Mucosa of gallbladder (tissue), 1 donor: Measurements from ENCODE around the gene DCAF15. TPM values are rescaled to one million over a fixed set of nuclear protein-coding genes. Genes with fewer than 3 reads are reported as not detected.

Experiments
- DNase-seq: peaks from one replicate; pipeline ENCODE4 v3.0.0-alpha.2; 2020; ENCODE audit warnings: low spot score
- total RNA-seq: library from RNA; stranded (reverse); gene quantifications from one replicate; pipeline ENCODE4 v1.2.1, GENCODE V29; 2021
- donor health status: DM: no; HTN: no; CAD: no.

DCAF15 gene
- total RNA-seq, 1 donor from 2014 or later: 33.7 TPM

- no peak for DNase-seq
Observed at GRCh38 chr19:13995017-13995728, 42.9 kb downstream of the DCAF15 start.

- DNase-seq: no peak
Observed at GRCh38 chr19:13995878-13996765, 43.8 kb downstream of the DCAF15 start.

GRCh38 chr19:13996928-13997630 lies 44.8 kb downstream of the DCAF15 start:
- no peak for DNase-seq

DNA sequence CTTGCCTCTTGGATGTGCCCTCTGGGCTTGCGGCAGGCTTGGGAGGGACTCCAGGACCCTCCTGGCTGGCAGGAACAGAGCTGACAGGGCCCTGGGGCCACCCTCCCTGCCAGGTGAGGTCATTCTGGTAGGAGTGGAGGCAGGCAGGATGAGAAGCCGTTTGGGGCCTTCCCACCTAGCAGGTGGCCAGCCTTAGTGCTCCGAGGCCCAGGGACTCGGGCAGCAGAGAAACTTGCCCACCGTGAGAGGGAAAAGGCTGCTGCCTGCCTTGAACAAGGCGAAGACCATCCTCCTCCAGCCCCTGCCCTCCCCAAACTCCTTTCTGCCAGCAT lies 45.3 kb downstream of the DCAF15 start:
- DNase-seq: no peak

GRCh38 chr19:13998426-13998825 lies 46.1 kb downstream of the DCAF15 start:
- DNase-seq: no peak

DNA sequence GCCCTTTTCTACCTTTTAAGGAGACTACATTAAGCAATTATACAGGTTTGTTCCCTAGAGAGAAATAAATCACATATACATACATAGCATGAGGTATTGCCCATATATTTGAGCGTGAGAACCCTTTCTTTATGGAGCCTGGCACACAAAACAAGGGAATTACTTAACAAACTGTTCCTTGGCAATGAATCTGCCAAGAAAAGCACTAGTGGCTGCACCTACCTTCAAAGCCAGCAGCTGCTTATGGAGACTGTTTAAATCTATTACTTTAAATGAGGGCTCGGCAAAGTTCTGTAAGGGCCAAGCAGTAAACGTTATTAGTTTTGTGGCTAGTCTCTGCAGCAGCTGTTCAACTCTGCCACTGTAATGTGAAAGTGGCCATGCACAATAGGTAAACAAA lies 46.8 kb downstream of the DCAF15 start:
- DNase-seq: no peak

- DNase-seq: no peak
Observed at GRCh38 chr19:14000691-14001375, 48.5 kb downstream of the DCAF15 start.

- no peak for DNase-seq
Observed at GRCh38 chr19:14002571-14003250, 50.4 kb downstream of the DCAF15 start.

GRCh38 chr19:14003251-14004055 lies 51.1 kb downstream of the DCAF15 start:
- DNase-seq: no peak

- DNase-seq: peak; percentile 75
Observed at GRCh38 chr19:14004619-14005348, 52.5 kb downstream of the DCAF15 start.

DNA sequence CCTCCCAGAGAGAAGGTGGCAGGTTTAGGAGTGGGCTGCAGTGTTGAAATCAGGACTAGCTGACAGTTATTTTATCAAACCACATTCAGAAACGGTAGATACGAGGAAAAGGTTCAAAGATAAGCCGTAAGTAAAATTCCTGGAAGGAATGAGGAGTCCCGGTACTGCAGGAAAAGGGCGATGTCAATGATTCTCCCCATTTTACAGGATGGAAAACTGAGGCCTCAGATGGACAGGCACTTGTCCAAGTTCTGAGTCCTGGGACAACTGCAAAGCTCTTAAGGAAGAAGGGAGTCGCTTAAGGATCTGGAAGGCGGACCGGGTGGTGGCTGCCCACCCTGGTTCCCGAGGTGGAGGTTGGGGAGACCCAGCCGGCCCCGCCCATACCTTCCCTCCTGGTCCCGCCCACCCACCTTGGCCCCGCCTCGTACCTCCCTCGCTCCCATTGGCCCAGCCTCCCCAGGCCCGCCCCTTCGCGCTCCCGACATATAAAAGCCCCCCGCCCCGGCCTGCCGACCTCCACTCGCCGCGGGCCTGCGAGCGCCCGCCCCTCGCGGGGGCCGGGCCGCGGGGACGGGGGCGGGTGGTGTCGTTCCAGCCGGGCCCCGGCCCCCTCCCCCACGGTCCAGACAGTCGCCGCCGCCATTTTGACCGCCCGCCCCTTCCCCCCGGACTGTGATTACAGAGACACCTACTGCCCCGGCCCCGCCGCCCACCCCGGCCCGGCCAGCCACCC lies 53.2 kb downstream of the DCAF15 start:
- peak; percentile 91 for DNase-seq

GRCh38 chr19:14006085-14006765 lies 53.9 kb downstream of the DCAF15 start, which contains the start of gene RFX1:
TSS of gene RFX1 (minus strand) at chr19:14006320. CDS start at chr19:13993843, 12,477 bp downstream.
- DNase-seq: peak; percentile 100

DNA sequence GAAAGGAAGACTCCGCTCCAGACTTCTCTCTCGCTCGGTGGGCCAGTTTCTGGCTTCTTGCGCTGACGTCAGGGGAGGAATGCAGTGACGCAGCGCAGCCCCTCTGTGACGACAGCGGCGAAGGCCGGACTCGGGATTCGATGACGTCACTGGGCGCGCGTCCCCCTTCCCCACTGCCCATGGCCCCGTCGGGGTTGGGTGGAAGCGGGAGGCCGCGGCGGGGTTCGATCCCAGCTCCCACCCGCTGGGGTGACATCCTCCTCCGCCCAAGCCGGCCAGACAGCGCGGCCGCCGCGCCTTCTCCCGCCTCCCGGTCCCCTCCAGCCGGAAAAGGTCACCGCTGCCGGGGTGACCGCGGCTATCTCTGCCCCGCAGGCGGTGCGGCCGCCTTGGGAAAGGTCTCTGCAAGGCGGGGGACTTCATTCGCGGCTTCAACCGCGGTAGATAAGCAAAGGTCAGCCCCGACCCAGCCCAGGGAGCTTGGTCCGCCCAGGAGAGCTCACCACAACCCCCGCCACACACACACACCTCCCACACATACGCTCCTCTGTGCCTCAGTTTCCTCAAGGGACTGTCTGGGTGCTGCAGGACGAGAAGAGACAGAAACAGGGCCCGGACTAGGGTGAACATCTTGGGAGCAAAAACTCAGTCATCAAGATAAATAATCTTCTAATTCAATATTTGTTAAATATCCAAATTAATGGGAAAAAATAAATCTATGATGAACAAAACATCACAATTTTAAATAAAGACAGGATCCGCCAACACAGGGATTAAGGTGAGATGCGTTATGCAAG lies 54.7 kb downstream of the DCAF15 start:
- DNase-seq: no peak
